Astrocyte of the spinal cord (primary cell): ENCODE measurements around the gene PPL.
A peak's percentile ranks its signal among the peaks of the same experiment; 100 is the strongest.

Experiments
- DNase-seq: peaks from one replicate; pipeline ENCODE4 v3.0.0; 2011; ENCODE audit warnings: low read depth, low spot score
- H3K4me3 ChIP-seq: 2 replicates; pipeline ENCODE4 v1.5.1; 2011; ENCODE audit warnings: low read depth, mild to moderate bottlenecking, low read length, moderate library complexity
- CTCF ChIP-seq: IDR thresholded peaks from 2 replicates; pipeline ENCODE4 v1.5.1; 2012; ENCODE audit warnings: low read depth, mild to moderate bottlenecking, low read length, inconsistent platforms
- in situ Hi-C: cut with HindIII; loops from 2 replicates; pipeline ENCODE4 v1.10.0; 2017; ENCODE audit warnings: low sequenced_read_pairs

The PPL gene

DNA sequence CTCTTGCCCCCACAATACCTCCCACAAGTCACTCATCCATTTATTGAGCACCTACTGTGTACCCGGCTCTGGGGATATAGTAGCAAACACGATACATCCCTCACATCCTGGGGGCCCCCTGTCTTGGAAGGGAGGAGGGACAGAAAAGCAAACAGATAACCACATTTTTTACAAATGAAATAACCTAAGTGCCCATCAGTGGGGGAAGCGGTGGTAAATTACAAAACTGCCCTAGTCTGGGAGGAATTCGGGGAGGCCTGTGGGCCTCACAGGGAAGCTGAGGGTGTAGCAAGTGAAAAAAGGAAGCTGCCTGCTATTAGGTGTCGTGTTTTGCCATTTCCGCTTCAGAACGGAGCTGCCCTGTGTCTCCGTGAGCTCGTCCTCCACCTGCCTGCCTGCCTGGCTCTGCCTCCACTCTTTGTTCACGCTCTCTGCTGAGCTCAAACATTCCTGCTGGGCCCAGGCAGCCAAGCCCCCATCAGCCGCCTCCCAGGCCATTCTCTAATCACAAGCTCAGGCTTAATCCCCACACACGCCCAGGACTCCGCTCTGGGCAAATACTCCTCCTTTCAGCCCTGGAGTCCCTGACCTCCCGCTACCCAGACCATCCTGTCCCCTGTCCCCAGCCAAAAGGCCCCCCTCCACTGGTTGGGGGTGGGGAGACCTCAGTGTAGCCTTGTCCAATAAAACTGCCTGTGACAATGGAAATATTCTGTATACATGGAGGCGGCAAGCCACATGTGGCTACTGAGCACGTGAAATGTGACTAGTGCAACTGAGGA is 11.0 kb upstream of the PPL start:
- H3K4me3 ChIP-seq: no peak overlapping the region
- no peak for TF ChIP-seq CTCF
- in situ Hi-C loops: no loop called here
- no peak for DNase-seq

GRCh38 chr16:4946917-4947316 is 10.0 kb upstream of the PPL start:
- no peak overlapping the region for H3K4me3 ChIP-seq
- in situ Hi-C loops: no loop called here
- no peak for DNase-seq
- no peak for TF ChIP-seq CTCF

- in situ Hi-C loops: no loop called here
- H3K4me3 ChIP-seq: no peak overlapping the region
- DNase-seq: no peak
- no peak for TF ChIP-seq CTCF
Observed at GRCh38 chr16:4945560-4946502, 8.9 kb upstream of the PPL start.

DNA sequence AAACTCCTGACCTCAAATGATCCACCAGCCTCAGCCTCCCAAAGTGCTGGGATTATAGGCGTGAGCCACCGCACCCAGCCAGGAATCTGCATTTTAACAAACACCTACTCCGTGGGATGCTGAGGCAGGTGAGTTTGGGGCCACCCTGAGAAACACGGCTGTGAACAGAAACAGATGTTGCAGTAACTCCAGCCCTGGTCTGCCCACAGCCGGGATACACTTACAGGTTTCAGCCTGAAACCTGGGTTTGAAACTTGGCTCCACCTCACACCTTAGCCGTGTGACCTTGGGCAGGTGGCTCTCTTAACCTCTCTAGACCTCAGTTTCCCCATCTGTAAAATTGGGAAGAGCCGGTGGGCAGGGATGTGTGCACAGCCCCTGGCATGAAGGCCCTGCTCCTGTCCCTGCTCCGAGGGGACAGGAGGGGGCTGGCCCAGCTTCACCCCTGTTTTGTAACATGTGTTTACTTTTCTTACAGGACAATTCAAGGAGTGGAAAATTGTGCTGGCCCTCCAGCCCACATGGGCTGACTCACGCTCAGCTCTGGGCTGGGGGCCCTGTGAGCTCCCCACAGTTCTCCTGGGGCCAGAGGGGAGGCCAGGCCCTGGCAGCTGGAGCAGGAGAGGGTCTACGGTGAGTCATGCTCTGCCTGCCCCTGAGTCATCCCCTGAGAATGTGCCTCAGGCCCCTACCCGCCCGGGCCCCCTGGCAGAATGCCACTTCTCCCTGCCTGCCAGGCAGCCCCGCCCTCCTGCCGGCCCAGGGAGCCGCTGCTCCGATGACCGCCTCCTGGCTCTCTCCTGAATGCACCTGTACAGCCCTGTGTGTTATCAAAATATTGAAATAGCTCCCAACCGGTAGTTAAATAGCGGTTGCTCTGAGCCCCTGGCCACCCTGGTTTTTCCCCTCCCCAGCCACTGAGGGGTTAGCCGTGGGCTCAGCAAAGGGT is 7.7 kb upstream of the PPL start:
- DNase-seq: peak; percentile 98
- TF ChIP-seq CTCF: no peak
- in situ Hi-C loops: no loop called here
- no peak overlapping the region for H3K4me3 ChIP-seq

- TF ChIP-seq CTCF: no peak
- H3K4me3 ChIP-seq: no peak overlapping the region
- in situ Hi-C loops: no loop called here
- no peak for DNase-seq
Observed at GRCh38 chr16:4942481-4942880, 5.5 kb upstream of the PPL start.

DNA sequence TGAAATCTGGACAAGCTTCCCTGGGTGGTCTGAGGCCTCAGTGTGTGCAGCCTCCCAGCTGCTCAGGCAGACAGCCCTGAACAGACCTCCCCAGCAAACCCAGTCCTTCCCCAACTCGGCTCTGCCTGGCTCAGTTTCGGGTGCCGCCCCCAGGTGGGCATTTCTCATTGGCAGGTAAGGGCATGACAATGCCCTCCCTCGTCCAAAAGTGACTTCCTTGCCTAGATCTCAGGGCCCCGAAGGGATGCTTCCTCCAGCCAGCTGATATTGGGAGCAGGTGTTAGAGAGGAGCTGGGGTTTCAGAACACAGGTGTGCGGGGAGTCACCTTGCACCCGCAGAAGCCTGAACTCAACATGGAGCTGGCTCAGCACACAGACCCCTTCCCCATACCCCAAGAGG is 3.8 kb upstream of the PPL start:
- in situ Hi-C loops: no loop called here
- no peak overlapping the region for H3K4me3 ChIP-seq
- no peak for TF ChIP-seq CTCF
- no peak for DNase-seq
